Amniotic epithelial cell (primary cell): ENCODE results near the gene STPG1.

Experiments
- DNase-seq: peaks from one replicate; pipeline ENCODE4 v3.0.0-alpha.2; 2010; ENCODE audit warnings: low read depth

The STPG1 gene

GRCh38 chr1:24341260-24341659, 72.3 kb downstream of the STPG1 start:
- no peak for DNase-seq

DNA sequence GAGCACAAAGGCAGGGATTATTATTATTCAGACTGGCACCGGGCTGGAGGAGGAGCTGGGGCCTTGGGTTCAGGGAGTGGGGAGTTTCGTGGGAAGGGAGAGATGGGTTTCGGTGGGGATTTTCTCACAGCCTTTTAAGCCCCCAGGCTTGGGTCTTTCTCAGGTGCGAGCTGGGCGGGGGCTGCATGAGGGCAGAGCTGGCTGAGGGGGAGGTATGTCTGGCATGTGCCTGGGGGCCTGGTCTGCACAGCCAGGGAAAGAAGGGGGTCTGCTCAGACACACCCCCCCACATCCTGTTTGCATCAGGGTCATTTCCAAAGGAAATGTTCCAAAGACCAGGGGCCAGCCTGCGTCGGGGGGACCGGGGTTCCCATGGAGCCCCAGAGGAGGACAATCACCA, 72.8 kb downstream of the STPG1 start:
- no peak for DNase-seq

DNA sequence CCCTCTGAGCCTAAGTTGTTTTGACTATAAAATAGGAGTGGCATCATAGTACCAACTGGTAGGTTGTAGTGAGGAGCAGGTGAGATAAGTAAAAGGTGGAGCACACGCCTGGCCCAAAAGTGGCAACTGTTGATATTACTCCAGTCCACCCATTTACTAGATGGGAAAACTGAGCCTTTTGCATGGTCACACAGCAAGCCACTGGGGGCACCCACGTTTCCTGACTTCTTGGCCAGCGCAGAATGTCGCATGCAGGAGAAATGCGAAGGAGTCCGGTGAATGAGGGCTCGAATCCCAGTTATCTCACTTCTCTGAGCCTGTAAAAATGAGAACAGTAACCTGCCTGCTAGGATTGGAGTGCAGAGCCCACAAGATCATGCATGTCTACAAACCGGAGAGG, 73.6 kb downstream of the STPG1 start:
- no peak for DNase-seq

DNA sequence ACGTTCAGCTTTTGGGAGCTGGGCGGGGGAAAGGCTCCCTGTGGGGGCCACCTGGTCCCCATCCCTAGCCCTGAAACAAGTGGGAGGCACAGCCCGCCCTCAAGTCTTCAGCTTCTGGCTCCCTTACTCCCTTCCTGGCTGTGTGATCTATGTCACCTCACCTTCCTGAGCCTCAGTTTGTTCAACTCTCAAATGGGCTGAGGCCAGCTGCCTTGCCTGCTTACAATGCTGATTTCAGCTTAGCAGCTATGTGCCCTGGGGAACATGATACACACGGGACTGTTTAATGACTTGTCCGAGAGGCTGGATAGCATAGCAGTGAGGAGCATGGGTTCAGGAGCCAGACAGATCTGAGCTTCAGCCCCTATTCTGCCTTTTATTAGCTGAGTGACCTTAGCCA, 75.1 kb downstream of the STPG1 start:
- DNase-seq, result no peak

GRCh38 chr1:24337455-24337854, 76.1 kb downstream of the STPG1 start:
- no peak for DNase-seq

DNA sequence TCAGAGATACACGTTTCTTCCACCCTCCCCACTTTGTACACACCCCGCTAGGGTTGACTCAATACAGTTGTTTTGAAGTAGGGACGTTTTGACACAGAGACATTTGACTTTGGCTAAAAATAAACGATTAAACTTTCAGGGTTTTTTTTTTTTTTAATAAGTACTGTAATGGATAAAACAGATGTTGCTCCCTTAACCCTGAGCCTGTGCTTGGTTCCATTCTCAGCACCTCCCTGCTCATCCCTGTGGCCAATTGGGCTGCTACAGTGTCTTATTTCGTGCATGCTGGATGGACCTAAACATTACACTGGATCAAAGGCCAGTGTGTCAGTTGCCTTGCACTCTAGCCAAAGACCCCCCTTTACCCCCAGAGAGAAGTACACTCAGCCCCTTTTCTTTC, 77.5 kb downstream of the STPG1 start:
- no peak for DNase-seq

GRCh38 chr1:24331961-24332673, 81.5 kb downstream of the STPG1 start:
- no peak for DNase-seq

GRCh38 chr1:24329797-24330543, 83.6 kb downstream of the STPG1 start:
- DNase-seq, result peak; percentile 26

DNA sequence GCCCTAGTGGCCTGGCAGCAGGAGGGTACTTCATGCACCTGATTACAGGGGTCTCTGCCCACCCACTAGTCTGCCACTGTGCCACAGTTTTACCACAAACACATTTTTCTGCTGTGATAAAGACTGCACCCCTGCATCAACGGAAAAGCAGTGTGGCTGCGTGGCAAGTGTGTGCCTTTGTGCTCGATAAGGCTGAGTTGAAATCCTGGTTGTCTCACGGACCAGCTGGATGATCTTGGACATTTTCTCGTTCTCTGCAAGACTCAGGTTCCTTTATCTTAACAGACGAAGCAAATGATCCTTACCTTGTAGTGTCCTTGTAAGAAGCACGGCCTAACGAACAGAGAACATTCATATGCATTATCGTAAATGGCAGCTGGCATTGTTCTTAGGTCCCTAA, 84.3 kb downstream of the STPG1 start:
- no peak for DNase-seq

GRCh38 chr1:24327891-24328290, 85.7 kb downstream of the STPG1 start:
- DNase-seq, result no peak

DNA sequence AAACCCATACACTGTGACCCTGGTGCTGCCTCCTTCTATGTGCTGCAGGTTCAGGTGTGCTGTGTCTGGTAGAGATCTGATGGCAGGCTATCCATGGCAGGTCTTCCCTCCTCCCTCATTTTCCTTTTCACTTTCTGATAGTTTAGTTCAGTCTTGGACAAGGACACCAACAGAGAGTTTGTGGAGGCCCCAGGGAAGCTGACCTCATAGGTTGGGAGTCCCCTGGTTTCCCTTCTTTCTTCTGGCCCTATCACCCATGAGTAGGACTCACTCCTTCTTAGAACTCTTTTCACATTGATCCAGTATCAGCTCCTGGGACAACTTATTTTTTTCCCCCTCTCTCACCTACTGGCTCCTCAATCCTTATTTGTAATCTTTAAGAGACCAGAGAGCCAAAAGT, 86.1 kb downstream of the STPG1 start:
- DNase-seq, result no peak

DNA sequence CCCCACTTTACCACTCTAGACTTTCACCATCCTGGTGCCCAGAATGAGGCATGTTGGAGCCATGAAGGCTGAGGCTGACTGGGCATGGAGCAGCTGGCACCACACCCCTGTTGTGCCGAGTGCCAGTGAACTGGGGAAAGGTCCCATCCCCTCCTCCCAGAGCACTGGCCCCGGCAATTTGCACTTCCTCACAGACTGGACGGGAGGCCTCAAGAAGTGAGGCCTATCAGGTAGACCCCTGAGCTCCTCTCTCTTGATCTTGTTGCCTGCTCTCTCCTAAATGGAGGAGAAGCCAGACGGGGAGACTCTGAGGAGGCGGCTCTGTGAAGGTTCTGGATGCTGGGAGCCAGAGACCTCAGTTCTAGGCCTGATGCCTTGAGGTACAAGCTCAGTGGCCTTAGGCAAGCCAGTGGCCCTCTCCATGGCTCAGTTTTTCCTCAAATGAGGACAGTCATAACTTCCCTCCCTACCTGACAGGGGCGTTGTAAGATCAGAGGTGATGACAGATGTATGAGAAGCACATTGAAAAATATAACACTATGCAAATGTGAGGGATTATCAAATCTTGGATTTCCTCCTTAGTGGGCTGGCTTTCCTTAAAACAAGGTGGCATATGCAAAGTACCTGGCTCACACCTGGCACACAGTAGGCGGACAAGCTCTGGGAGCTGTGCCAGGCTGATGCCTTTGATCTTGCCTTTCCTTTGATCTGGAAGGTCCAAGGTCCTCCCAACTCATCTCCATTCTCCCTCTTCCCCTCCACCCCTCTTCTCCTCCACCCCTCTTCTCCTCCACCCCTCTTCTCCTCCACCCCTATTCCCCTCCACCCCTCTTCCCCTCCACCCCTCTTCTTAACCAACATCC, 87.8 kb downstream of the STPG1 start:
- DNase-seq, result no peak

- no peak for DNase-seq
Observed at GRCh38 chr1:24324903-24325302, 88.7 kb downstream of the STPG1 start.

DNA sequence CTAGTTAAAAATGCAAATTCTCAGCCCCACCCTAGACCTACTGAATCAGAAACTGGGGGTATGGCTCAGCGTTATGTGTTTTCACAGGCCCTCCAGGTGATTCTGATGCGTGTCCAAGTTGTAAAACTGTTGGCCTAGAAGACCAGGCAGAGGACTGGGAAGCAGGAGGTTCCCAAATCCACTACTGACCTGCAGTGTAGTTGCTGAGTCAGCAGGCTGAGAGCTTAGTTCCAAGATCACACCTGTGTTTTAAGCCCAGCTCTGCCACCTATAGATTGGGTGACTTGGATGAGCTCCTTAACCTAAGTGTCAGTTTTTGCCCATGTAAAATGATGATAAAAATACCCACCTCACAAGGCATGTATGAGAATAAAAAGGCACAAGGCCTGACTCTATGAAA, 90.3 kb downstream of the STPG1 start:
- no peak for DNase-seq

GRCh38 chr1:24322470-24323177, 91.0 kb downstream of the STPG1 start:
- DNase-seq, result peak; percentile 21

DNA sequence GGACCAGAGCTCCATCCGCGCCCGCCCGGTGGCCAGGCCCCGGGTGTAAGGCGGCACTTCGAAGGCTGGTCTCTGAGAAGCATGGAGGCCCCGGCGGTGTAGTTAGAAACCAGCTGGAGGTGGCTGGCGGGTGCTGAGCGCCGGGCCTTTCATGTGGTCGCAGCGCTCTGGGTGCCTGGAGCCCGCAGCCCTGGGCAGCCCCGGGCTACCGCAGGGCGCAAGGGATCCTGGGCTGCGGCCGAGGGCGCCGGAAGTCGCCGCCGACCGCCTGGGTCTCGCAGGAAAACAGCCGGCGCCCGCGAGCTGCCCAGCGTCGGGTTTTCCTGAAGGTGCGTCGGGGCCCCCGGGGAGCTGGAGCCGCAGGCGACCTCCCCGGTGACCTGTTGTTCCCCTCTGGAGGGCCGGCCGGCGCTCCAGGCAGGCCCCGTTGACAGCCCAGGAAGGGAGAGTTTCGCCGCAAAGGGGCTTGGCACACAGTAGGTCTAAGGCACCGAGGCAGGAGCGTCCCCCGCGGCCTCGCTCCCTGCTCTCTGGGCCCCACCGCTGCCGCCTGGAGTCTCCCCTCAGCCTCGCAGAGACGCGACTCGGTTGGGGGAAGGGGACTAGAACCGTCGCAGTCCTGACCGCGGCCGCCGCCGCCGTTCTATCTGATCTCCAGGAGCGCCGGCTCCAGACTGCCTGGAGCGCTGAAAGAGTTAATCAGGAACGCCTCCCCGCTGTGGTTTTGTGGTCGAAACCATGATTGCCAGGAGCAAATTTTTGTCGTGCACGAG, 91.7 kb downstream of the STPG1 start:
- peak; percentile 87 for DNase-seq

DNA sequence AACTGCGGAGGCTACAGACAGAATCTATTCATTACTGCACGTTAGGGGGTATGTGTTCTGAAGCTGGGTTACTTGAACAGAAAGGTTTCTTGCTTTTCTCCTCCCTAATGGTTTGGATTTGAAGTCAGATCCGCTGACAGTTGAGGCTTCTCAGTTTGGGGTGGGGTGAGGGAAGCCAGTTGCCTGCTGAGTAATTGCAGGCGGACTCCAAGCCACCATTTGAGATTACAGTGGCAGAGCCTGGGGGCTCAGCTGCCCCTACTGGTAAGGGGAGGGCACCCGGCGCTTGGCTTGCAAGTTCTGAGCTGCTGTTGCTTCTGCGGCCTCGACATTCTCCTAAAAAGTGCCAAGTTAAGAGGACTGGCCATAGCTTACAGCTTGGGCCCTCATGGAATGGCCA, 92.5 kb downstream of the STPG1 start:
- DNase-seq, result no peak

DNA sequence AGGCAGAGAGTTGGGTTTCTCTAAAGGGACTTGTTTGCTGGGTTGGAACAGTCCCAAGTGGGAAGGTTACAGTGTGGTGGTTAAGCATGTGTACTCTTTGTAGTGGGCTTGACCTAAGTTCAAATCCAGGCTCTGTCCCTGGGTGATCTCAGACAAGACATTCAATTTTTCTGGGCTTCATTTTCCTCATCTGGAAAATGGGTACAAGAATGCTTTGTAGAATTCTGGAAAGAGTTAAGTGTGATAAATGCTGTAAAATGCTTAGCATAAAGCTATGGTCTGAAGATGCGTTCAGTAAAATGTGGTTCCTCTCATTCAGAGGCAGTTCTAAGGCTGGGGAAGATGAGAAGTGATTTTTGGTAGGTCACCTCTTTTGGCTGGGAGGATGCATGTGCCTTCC, 93.6 kb downstream of the STPG1 start:
- no peak for DNase-seq

- DNase-seq, result peak; percentile 39
Observed at GRCh38 chr1:24319312-24319863, 94.2 kb downstream of the STPG1 start, which contains the start of gene GRHL3. TSS of gene GRHL3 (plus strand) at chr1:24319357. CDS start at chr1:24319552, 195 bp downstream.

- DNase-seq, result no peak
Observed at GRCh38 chr1:24318615-24319311, 94.8 kb downstream of the STPG1 start.
